Embryonic facial prominence (tissue), 1 donor: ENCODE data around the gene MAP3K8.

ENCODE experiments used
- DNase-seq: peaks from one replicate; pipeline ENCODE4 v3.0.0-alpha.2; 2016; ENCODE audit errors: extremely low spot score

Gene MAP3K8

DNA sequence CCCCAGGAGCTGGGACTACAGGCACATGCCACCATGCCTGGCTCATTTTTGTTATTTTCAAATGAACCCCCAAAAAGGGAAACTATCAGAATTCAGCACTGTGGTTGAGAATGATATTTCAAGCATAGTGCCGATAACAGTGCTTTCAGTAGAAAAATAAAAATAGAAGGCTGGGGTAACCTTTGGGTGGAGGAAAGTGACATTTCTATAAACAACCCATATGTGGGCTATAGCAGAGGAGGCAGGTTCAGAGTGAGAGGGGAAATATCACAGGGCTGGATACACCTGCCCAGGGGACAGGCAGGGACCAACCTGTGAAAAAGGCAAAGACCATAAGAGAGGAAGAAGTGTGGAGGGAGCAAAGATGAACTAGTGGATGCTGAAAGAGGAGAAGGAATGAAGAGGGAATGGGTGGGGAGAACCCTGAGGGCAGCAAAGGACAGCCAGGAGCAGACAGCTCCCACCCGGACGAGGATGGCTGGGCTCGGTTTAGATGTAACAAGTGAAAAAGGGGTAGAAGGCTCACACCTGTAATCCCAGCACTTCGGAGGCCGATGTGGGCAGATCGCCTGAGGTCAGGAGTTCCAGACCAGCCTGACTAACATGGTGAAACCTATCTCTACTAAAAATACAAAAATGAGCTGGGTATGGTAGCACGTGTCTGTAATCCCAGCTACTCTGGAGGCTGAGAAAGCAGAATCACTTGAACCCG is 56.5 kb downstream of the MAP3K8 start:
- DNase-seq: no peak

DNA sequence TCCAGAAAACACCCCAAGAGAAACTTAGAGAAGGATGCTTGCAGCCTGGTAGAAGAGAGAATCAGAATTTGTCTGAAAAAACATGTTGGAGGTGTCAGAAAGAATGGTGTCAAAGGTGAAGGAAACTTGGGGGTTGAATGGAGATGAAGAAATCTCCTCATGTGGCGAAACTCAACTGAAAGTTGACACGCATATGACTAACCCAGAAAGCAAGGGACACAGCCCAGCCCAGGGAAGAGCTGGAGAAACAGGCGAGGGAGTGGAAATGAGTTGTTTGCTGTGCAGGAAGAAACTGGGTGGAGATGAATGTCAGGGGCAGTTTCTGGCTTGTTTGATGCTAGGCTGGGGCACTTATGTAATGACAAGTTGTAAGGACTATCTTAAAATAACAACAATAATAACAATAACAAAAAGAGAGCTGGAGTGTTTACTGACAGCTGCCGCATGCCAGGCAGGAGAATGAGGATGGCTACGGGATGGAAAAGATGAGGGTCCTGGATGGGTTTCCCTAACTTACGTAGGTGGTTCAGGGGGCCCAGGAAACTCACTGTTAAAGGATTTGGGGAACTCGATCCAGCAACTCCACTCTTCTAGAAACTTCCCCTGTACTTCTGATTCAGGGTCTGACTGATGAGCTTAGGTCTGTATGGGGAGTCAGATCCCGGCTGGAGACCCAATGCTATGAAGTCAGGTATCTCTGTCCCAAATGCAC is 57.4 kb downstream of the MAP3K8 start:
- no peak for DNase-seq

DNA sequence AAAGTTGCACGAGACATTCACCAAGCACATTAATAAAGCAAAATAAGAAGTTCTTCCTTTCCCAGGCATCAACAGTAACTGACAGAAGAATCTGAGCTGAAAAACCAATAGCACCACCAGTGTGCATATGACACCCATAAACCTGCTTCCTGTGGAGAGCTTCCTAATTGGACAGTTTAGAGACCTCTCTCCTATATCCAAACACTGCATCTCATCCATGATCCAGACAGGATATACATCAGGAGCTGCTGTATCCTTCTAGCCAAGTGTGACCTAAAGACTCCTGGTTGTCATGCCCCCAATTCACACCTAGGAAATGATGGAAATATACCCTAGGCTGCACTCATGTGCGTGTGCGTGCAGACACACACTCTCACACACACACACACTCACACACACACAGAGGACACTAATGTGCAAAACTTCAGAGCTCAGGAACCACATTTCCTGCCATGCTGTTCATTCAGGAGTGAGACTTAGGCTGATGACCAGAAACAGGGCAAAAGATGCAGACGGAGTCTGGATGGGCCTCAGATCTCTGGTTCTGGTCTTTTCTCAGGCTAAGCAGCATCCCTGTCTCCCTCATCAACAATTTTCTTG is 58.0 kb downstream of the MAP3K8 start:
- DNase-seq: no peak

DNA sequence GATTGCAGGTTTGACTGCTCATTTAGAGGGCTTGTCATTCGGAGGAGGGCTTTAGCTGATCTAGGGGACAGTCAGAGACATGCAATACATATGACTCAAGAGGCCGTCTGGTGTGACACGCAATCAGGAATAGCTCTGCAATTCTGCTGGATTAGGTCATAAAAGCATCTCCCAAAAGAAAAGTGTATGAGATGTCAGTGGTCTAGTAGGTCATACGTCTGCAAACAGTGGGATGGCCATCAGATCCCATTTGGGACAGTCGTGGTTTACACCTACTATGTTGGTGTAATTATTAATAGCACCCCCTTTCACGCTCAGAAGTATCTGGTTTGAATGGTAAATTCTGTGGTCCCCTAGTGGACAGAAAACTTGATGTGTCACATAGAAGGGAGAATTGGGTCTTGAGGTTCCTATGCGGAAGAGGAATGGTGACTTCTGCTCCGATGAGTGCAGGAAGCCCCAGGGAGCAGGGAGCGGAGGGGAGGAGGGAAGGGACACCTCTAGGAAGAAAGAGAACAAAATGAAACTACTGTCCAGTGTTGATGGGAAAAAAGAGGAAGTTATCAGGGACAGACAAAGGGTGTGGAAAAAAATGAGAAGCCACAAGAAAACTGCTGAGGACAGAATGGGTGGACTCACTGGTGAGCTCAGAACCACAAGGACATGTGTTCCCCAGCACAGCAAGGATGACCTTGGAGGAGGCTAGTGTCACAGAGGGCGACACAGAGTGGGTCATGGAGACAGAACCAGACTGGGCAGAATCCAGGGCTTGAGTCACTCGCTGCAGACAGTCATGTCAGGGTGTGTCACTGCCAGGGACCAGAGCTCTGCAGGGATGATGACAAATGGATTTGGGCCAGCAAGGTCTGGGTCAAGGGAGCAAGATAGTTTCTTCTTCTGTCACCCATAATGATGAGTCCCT is 59.9 kb downstream of the MAP3K8 start:
- DNase-seq: no peak

DNA sequence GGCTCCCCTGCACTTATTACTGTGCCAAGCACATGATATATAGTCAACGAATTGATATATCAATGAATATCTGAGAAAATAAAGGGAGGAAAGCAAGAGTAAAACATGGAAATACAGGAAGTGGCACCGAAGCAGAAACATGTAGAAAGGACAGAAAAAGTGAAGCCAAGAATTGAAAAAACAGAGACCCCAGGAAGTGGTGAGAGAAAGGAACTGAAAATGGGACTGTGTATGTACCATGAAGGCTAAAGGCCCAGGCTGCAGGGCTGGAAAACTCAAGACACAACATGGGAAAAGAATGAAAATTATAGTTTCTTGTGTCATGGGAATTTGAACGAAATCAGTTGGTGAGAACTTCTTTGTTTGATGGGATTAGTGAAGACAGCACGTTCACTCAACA is 60.6 kb downstream of the MAP3K8 start:
- no peak for DNase-seq

DNA sequence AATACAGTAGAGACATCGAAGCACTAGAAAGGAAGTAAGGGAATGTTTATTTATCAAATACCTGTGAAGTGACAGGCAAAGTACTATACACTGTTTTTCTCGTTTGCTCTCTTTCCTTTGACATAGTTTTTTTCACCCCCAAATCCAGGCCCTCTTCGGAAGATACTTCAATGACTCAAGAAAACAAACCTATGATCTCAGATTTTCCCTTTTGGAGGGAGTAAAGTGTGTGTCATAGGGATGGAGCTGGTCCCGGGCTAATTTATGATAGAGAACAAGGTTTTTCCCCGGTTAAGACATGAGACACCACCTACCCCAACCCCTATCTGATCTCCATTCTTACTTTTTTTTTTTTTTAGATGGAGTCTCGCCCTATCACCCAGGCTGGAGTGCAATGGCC is 61.7 kb downstream of the MAP3K8 start:
- DNase-seq: no peak

DNA sequence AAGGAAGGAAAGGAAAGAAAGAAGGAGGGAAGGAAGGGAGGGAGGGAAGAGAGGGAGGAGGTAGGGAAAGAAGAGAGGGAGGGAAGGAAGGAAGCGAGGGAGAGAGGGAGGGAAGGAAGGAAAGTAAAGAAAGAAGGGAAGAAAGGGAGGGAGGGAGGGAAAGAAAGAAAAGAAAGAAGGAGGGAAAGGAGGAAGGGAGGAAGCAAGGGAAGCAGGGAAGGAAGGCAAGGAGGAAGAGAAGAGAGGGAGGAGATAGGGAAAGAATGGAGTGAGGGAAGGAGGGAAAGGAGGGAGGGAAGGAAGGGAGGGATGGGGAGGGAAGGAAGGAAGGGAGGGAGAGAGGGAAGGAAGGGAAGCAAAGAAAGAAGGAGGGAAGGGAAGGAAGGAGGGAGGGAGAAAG is 65.8 kb downstream of the MAP3K8 start:
- no peak for DNase-seq

DNA sequence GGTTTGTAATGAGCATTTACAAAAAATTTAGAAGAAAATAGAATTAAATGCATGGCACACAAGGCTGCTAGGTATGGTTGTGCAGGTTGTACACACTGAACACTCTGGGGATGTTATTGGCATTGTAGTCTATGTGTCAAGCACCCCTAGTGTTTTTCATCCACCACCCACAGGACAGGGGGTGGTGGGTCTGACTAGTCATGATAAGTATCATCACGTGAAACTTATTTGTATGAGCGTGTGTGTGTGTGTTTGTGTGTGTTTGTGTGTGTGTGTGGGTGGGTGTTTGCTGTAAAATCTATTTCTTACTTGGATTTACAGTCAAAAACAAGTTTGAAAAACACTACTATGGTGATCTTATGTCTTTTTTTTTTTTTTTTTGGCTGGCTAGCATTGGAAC is 66.5 kb downstream of the MAP3K8 start:
- no peak for DNase-seq

DNA sequence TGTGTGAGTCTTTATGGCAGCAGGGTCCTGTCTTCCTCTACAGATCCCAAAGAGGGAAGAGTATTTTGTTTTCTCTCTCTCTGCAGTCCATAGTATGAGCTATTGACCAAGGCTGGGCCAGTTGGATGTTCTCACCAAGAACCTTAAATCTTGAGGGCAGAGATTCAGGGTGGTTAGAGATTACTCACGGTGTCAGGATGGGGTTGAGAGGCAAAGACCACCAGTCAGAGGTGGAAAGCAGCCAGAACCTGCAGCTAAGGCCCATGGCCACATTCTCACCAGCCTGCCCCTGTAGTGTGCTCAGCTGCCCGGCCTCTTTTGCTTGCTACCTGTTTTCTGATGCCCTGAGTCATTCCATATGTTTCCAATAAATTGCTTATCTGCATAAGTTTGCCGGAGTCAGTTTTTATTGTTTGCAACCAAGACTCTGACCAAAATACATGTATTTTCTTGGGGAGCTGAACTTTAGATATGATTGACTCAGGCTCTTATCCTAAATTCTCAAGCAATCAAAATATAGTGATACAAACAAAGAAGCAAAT is 67.0 kb downstream of the MAP3K8 start:
- no peak for DNase-seq

DNA sequence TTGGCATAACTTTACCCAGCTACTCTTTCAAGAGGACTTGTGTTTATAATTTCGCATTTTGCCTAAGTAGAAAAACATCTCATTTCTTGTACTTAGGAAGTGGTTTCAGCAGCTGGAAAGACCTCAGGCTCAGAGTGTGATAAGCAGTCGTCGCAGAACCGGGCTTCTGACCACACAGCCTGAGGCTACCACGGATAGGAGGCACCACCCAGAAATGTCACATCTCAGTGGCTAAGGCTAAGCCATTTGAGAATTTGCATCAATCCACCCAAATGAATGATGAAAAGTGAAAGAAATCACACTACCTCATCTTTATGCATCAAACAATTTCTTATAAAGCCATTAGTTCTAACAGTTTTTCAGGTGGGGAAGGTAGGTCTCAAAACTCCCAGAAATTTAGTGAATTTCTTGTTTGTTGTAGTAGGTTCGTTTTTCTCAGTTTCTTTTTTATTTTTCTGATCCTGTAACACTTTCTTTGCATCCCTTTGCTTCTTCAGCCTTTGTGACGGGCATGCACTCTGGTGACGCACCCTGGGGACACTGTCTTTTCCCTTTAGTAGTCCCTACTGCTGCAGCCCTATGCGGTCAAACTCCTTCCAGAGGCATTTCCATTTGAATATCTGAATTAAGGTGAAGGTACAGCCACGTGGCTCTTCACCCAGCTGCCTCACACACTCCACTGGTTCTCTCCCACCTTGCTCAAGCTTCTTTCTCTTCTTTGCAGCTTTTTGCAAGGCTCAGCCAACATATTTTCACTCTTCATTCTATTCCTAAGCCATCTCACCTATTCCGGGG is 68.5 kb downstream of the MAP3K8 start:
- no peak for DNase-seq

DNA sequence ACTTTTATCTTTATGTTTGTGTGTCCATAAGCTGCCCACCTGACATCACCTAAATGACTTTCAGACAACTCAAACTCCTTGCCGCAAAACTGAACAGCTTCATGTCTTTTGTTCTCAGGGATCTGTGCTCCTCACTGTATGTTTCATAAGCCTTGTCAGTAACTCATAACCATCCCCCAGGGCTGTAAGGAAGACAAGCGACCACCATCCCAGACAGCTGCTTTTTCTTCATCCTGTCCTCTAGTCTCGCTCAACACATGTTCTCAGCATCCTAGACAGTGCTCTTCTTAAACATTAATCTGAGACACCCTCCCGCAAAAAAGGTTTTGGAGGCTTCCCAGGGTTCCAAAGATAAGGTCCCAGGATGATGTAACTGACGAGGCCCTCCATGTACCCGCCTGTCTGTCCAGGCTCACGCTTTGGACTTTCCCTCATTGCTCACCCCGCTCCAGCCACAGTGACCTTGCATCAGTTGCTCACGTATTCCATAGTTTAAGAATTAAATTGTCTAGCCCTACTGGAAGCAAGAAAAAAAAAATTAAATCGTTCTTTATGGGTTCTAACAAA is 69.8 kb downstream of the MAP3K8 start:
- no peak for DNase-seq

DNA sequence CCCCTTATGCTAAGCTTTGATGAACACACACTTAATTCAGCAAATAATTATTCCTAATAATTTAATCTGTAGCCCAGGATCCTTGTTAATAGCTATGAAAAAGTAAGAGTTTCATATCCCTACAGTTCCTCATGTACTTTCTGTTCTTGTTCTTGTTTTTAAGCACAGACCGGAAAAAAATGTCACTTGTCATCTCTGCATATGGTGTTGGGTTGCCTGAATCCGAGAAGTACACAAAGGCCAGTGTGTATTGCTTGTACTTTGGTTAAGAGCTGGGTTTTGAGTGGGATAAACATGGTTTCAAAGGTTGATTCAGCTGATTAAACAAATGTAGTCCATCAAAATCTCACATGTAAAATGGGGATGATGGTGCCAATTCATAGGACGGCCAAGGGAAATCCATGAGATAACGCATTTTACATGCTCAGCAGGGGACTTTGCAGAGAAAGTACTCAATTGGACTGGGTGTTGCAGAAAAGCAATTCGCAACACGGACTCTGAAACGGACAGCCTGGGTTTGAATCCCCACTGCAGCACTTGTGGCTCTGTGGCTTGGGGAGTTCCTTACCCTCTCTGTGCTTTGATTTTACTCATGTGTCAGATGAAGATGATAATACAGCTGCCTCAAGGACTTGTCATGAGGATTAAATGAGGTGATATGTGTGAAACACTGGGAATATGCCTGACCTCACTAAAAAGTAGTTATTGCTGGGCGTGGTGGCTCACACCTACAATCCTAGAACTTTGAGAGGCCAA is 71.7 kb downstream of the MAP3K8 start:
- DNase-seq: no peak

DNA sequence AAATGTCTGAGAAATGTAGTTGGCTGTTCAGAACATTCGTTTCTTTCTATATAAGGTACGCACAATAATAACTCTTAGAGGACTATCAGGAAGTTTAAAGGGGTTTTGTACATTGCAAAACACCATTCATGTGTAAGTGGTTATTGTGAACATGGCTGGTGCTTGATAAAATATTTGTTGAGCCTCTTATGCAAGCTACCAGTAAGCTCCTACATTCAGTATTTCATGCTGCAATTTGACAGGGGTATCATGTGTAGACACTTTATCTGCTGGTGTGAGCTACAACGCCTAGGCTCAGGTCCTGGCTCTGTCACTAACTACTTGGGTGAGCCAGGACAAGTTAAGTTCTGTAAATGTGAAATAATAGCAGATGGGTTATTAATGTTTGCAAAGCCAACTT is 75.5 kb downstream of the MAP3K8 start:
- DNase-seq: no peak

DNA sequence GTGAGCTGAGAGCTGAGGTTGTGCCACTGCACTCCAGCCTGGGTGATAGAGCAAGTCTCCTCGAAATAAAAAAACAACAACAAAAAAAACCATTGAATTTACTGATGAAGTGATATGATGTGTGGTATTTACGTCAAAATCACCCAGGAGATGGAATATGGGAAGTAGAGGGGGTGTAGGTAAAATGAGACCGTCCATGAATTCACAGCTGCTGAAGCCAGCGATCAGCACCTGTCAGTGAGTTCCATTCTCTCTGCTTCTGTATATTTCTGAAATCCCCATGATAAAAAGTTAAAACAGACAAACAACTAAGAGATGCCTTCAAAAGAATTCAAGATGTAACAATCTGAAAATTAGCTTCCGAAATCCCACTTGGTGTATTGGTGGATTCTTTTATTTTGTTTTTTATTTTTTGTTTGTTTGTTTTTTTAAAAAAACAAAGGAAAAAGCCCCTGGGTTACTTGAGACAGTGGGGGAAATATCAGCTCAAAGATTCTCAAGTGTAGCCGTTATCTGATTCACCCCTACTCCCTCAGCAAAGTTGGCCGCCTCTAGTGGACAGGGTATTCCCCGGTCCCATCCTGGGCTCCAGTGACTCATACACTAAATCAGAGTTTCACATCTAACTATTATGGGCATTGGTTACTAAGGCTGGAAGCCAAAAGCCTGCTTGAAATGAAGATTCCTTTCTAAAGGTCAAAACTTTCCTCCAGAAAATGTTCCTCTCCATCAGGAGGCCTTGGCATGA is 76.4 kb downstream of the MAP3K8 start:
- DNase-seq: no peak

DNA sequence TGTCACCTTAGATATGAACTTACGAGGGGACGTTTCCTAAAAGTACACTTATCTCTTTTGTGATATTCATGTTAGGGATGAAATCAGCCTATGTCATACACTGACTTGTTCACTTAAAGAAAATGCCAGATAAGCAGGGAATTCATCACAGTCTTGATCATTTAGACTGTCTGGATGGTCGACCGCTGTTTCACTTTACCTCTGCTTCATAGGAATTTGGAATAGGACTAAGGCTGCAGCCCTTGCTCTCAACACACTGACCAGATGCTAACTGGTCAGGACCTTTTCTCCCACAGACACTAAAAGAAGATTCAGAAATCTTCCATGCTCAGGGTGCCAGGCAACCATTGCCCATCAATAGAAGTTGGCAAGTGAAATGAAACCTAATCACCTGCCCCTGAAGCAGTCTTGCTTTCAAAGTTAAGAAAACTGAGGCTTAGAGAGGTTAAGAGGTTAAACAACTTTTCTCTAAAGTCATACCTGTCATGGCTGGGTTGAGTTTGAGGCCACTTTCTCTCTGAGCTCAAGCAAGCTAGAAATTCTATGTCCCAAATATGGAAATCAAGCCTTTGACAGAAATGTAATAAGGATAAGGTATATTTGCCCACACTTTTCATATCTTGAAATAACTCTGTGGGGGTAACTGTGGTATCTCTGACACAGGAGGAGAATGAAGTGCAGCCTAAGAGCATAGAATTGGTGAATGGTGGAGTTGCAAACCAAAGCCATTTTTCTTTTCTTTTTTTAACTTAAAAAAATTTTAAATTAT is 77.1 kb downstream of the MAP3K8 start:
- DNase-seq: no peak
